Stimulated activated CD8-positive, alpha-beta memory T cell treated with anti-CD3 and anti-CD28 coated beads, Interleukin-7, amount 100 ng/mL, for 1 hour (primary cell): ENCODE results near the gene TCF25.

Experiments
- DNase-seq, 2 donors: peaks; one replicate each; pipeline ENCODE4 v3.0.0-alpha.2; 2020; ENCODE audit warnings: low read depth in 2 of 2

Gene TCF25

DNA sequence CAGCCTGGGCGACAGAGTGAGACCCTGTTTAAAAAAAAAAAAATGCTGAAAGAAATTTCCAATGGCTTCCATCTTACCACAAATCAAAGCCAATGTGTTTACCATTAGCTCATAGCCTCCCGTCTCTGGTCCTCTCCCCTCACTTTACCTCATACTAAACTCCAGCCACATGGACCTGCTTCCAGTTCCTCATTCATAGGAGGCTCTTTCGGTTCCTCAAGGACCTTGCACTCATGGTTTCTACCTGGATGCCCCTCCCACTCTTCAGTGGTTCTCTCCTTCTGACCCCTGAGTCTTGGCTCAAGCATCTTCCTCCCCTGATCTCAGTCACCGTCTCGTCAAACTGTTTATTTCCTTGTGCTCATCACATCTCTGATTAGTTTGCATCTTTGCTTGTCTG lies 71.4 kb downstream of the TCF25 start:
- no peak for DNase-seq

DNA sequence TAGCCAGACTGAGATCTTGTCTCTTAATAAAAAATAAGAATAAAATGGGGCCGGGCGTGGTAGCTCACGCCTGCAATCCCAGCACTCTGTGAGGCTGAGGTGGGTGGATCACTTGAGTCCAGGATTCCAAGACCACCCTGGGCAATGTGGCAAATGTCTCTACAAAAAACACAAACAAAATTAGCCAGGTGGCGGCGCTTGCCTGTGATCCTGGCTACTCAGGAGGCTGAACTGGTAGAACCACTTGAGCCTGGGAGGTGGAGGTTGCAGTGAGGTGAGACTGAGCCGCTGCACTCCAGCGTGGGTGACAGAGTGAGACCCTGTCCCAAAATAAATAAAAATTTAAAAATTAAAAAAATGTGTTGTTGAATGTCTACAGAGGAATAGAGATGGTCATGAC lies 72.3 kb downstream of the TCF25 start:
- DNase-seq = no peak

- no peak for DNase-seq
Measured at GRCh38 chr16:89946515-89946914, 73.1 kb downstream of the TCF25 start.

- no peak for DNase-seq
Measured at GRCh38 chr16:89949121-89949742, 75.8 kb downstream of the TCF25 start.

DNA sequence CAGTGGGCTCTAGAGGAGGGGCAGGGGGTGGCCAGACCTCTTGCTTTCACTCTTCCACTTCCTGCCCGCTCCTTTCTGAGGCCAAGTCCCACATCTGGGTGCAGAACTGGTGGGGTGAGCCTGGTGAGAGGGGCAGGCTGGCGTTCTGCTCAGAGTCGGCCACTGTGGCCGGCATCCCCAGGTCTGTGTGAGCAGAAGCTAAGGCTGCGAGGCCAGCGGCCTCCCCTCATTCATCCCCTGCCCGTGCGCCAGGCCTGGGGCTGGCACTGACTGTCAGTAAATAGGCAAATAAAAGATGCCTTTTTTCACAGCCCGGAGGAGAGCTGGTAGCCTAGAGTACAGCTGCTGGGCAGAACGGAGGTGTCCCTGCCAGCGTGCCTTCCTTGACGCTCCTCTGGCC lies 76.4 kb downstream of the TCF25 start:
- no peak for DNase-seq

- no peak for DNase-seq
Measured at GRCh38 chr16:89951509-89951908, 78.1 kb downstream of the TCF25 start.

GRCh38 chr16:89952049-89952448 lies 78.7 kb downstream of the TCF25 start:
- no peak for DNase-seq

DNA sequence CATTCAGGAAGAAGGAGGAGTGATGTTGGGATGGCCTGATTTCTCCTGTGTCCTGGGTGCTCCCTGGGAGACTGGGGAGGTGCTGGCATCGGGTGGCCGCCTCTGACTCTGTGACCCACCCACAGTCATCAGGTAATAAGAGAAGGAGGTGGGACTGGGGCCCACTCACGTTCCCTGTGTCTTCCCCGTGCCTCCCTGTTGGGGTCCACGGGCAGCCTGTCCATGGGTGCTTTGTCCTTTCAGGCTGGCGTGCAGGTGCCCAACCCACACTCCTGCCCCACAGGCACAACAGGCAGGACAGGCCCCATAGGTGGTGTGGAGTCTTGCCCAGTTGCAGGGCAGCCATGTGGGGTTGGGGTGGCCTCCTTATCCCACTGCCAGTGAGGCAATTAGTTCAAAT lies 79.2 kb downstream of the TCF25 start:
- DNase-seq = no peak

GRCh38 chr16:89953671-89954406 lies 80.4 kb downstream of the TCF25 start:
- no peak for DNase-seq

DNA sequence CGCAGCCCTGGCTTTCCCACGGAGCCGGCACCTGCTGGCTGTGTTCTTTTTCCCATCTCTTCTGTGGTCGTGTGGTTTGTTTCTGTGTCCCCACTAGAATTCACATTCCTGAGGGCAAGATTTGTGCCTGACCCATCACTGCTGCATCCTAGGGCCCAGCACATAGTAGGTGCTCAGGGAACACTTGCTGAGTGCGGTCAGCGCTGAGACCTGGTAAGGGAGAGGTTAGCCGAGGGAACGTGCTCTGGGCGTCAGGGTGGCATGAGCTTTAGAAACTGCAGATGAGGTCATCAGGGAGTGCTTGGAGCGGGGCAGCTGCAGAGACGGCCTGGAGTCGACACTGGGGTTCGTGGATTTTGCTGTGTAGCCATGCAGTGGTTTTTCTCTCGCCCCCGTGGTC lies 81.1 kb downstream of the TCF25 start:
- DNase-seq = no peak

DNA sequence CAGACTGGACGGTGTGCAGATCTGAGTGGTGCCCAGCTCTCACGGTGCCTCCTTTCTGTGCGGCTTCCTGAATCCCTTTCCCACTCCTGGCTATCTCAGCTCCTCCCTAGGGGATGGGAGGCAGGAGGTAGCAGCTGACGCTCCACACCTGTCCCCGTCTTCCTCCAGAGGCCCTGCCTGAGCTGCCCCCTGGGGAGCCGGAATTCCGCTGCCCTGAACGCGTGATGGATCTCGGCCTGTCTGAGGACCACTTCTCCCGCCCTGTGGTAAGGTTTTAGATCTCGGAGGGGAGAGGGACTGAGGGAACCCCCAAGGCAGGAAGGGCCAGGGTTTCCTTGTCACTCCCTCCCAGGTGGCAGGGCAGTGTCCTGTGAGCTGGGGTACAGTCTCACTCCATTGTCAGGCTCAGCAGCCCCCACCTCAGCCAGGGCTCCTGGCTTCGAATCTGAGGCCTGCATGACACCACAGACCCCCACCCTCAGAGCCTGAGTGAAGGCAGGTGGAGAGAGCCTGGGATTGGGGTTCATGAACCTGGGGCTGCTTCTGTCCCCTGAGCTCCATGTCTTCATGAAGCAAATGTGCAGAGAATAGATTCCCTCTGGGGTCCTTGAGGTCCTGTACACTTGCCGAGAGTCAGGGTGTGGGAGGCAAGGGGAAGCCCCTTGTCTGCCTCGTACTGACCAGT lies 81.8 kb downstream of the TCF25 start:
- no peak for DNase-seq

DNA sequence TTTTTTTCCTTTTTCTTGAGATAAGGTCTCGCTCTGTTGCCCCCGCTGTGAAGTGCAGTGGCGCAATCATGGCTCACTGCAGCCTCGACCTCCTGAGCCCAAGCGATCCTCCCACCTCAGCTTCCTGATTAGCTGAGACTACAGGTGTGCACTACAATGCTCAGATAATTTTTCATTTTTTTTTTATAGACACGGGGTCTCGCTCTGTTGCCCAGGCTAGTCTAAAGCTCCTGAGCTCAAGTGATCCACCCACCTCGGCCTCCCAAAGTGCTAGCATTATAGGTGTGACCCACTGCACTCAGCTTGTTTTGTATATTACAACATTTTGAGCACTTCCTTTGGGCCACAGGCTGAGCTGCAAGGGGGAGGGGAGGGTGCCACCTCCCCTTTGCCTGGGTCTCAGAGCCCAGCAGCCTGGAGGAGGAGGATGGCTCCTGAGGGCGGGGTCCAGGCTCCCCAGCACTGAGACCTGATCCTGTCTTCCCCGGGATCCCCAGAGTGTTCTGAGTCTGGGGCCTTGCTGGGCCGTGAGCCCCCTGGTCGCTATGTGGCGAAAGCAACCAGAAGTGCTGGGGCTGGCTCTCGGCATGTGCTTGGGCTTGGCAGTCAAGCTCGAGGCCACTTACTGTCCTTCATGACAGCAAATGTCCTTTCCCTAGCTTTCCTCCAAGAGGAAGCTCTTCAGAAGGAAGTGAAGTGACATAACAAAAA lies 83.3 kb downstream of the TCF25 start:
- DNase-seq = no peak

DNA sequence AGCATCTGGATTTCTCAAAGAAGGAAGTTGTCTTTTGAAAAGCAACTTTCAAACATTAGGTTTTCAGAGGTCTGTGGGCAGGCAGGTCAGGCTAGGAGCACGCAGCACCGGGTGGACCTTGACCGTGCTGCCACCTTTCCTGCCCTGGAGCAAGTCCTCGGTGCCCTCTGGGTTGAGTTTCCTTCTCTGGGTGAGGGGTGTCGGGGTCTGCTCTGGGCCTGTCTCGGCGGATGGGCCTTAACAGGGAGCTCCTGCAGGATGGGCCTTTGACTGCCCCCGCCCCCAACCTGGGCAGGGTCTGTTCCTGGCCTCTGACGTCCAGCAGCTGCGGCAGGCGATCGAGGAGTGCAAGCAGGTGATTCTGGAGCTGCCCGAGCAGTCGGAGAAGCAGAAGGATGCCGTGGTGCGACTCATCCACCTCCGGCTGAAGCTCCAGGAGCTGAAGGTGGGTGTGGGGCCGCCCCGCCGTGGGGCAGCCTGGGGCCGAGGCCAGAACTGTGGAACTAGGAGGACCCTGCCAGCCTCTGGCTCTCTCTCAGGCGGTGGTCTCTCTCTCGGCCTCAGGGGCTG lies 83.9 kb downstream of the TCF25 start:
- no peak for DNase-seq

GRCh38 chr16:89958068-89958467 lies 84.7 kb downstream of the TCF25 start:
- no peak for DNase-seq

DNA sequence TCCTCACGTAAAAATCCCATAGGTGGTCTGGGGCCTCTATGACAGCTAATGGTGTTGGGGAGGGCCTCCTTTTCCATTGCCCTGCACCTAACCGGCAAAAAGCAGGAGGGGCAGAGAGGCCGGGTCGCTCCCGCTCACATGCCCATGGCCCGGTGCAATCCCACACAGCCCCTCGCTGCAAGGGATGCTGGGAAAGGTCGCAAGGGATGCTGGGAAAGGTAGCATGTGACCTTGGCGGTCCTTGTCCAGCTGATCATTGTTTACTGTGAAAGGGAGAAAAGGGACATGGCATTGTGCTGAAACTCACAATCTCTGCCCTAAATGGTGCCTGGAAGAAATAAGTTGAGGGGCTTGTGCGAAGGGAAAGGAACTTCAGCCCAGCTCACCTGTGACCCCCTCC lies 85.2 kb downstream of the TCF25 start:
- no peak for DNase-seq

DNA sequence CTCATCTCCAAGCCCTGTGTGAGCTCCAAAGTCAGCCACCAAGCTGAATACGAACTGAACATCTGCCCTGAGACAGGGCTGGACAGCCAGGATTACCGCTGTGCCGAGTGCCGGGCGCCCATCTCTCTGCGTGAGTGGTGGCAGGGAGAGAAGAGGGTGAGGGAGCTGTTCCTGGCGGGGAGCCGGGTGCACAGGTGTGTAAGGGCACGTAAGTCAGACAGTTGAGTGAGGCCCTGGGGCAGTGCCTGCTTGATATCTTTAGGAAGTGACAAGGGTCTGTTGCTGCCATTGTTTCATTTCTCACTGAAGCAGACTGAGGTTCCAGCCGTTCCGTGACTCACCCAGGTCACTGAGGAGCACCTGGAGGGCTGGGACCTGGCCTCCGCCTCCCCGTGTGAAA lies 87.6 kb downstream of the TCF25 start:
- DNase-seq = no peak
